SKM-1 treated with dmso at 0.1 percent for 144 hours (cell line): ENCODE data around the gene CYLD.

Experiments
- DNase-seq: peaks from one replicate; lab custom pipeline; 2025; ENCODE audit not compliant: unreplicated experiment; lab: John Stamatoyannopoulos, UW

CYLD gene

GRCh38 chr16:50814541-50814940 is 72.7 kb downstream of the CYLD start:
- DNase-seq: no peak

GRCh38 chr16:50815382-50815781 is 73.5 kb downstream of the CYLD start:
- DNase-seq: no peak

- DNase-seq: no peak
Measured at GRCh38 chr16:50816901-50817555, 75.1 kb downstream of the CYLD start.

GRCh38 chr16:50818380-50818779 is 76.5 kb downstream of the CYLD start:
- no peak for DNase-seq

- no peak for DNase-seq
Measured at GRCh38 chr16:50819706-50820105, 77.8 kb downstream of the CYLD start.

- DNase-seq: no peak
Measured at GRCh38 chr16:50820225-50820624, 78.3 kb downstream of the CYLD start.

GRCh38 chr16:50821586-50821985 is 79.7 kb downstream of the CYLD start:
- DNase-seq: no peak

GRCh38 chr16:50822671-50823070 is 80.8 kb downstream of the CYLD start:
- DNase-seq: no peak

- DNase-seq: no peak
Measured at GRCh38 chr16:50826797-50827316, 85.0 kb downstream of the CYLD start.

- DNase-seq: no peak
Measured at GRCh38 chr16:50828164-50828702, 86.3 kb downstream of the CYLD start.

- no peak for DNase-seq
Measured at GRCh38 chr16:50830698-50831097, 88.8 kb downstream of the CYLD start.

- DNase-seq: no peak
Measured at GRCh38 chr16:50831751-50832150, 89.9 kb downstream of the CYLD start.

- no peak for DNase-seq
Measured at GRCh38 chr16:50833929-50834328, 92.0 kb downstream of the CYLD start.

GRCh38 chr16:50834701-50835100 is 92.8 kb downstream of the CYLD start:
- DNase-seq: no peak

GRCh38 chr16:50835358-50836060 is 93.6 kb downstream of the CYLD start:
- no peak for DNase-seq

- no peak for DNase-seq
Measured at GRCh38 chr16:50836121-50836621, 94.3 kb downstream of the CYLD start.

- DNase-seq: no peak
Measured at GRCh38 chr16:50837324-50837723, 95.4 kb downstream of the CYLD start.

GRCh38 chr16:50838165-50838564 is 96.3 kb downstream of the CYLD start:
- no peak for DNase-seq

- no peak for DNase-seq
Measured at GRCh38 chr16:50838885-50839284, 97.0 kb downstream of the CYLD start.

- no peak for DNase-seq
Measured at GRCh38 chr16:50839356-50839755, 97.5 kb downstream of the CYLD start.

- DNase-seq: no peak
Measured at GRCh38 chr16:50839920-50840729, 98.2 kb downstream of the CYLD start.
